GM10847 (cell line): ENCODE measurements around the gene MPC1.

Source experiments
- POLR2A ChIP-seq: IDR thresholded peaks from 2 replicates; pipeline ENCODE4 v1.6.1; 2011; ENCODE audit not compliant: insufficient read length; ENCODE audit errors: extremely low read depth

The MPC1 gene

GRCh38 chr6:166364456-166364855 is 18.3 kb downstream of the MPC1 start:
- TF ChIP-seq POLR2A: no peak

- TF ChIP-seq POLR2A: no peak
Measured at GRCh38 chr6:166361077-166361429, 21.7 kb downstream of the MPC1 start.

- TF ChIP-seq POLR2A: no peak
Measured at GRCh38 chr6:166360243-166361076, 22.3 kb downstream of the MPC1 start.

GRCh38 chr6:166355552-166355951 is 27.2 kb downstream of the MPC1 start:
- no peak for TF ChIP-seq POLR2A

- no peak for TF ChIP-seq POLR2A
Measured at GRCh38 chr6:166354965-166355364, 27.8 kb downstream of the MPC1 start.

GRCh38 chr6:166354143-166354542 is 28.6 kb downstream of the MPC1 start:
- TF ChIP-seq POLR2A: no peak

GRCh38 chr6:166353507-166353906 is 29.2 kb downstream of the MPC1 start:
- no peak for TF ChIP-seq POLR2A

- no peak for TF ChIP-seq POLR2A
Measured at GRCh38 chr6:166352923-166353322, 29.8 kb downstream of the MPC1 start.

GRCh38 chr6:166351715-166352285 is 30.9 kb downstream of the MPC1 start:
- no peak for TF ChIP-seq POLR2A

GRCh38 chr6:166348305-166348949 is 34.3 kb downstream of the MPC1 start:
- TF ChIP-seq POLR2A: no peak

GRCh38 chr6:166346965-166347364 is 35.8 kb downstream of the MPC1 start:
- TF ChIP-seq POLR2A: no peak

GRCh38 chr6:166346449-166346848 is 36.3 kb downstream of the MPC1 start:
- TF ChIP-seq POLR2A: no peak

GRCh38 chr6:166344240-166344639 is 38.5 kb downstream of the MPC1 start:
- no peak for TF ChIP-seq POLR2A

GRCh38 chr6:166343150-166343487 is 39.6 kb downstream of the MPC1 start:
- no peak for TF ChIP-seq POLR2A

GRCh38 chr6:166342349-166343149 is 40.2 kb downstream of the MPC1 start, which contains the start of gene SFT2D1:
TSS of gene SFT2D1 (minus strand) at chr6:166342545. CDS start at chr6:166342481, 64 bp downstream.
- peak; percentile 98 for TF ChIP-seq POLR2A
